ENCODE results near the gene TANGO2.

DNA sequence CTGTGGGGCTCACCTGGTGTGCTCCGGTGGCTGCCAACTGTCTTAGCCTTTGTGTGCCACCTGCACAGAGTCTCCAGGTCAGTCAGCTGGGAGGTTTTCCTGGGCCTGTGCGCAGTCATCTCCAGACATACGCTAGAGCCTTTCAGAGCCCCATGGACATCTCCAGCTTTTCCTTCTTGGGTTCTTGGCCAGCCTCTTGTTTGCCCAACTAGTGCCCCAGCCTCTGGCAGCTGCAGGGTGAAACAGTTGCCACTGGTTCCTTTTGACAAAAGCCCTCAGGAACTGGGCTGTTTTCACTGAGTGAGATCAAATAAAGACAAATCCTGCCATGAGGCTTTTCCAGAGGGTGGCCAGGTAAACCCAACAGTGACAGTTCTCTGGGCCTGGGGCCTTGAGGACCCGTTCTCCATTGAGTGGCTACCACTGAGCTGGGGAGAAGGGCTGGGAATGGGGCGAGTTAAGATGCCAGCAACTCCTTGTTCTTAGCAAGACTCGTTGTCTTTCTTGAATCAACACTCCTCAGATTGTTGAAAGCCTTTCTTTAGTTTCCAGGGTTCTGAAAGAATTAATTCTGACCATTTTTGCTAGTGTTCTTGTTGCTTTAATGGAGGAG lies 78.3 kb downstream of the TANGO2 start:
- TF ChIP-seq, protein P1, sequence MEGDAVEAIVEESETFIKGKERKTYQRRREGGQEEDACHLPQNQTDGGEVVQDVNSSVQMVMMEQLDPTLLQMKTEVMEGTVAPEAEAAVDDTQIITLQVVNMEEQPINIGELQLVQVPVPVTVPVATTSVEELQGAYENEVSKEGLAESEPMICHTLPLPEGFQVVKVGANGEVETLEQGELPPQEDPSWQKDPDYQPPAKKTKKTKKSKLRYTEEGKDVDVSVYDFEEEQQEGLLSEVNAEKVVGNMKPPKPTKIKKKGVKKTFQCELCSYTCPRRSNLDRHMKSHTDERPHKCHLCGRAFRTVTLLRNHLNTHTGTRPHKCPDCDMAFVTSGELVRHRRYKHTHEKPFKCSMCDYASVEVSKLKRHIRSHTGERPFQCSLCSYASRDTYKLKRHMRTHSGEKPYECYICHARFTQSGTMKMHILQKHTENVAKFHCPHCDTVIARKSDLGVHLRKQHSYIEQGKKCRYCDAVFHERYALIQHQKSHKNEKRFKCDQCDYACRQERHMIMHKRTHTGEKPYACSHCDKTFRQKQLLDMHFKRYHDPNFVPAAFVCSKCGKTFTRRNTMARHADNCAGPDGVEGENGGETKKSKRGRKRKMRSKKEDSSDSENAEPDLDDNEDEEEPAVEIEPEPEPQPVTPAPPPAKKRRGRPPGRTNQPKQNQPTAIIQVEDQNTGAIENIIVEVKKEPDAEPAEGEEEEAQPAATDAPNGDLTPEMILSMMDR (IDR thresholded peaks at IDR 0.05), result no peak
- no peak for TF ChIP-seq POLR2A (IDR thresholded peaks at IDR 0.05)

Measured in body of pancreas (tissue), 4 donors.